Sciatic nerve (tissue), 2 donors: ENCODE measurements around the gene CRIP2. TPM values are rescaled to one million over a fixed set of nuclear protein-coding genes. Genes with fewer than 3 reads are reported as not detected.

Experiments used
- ATAC-seq: fragments of 200-7000 bp; cut with Tn5 transposase; one replicate; pipeline ENCODE4 v1.9.1; 2020; ENCODE audit warnings: mild to moderate bottlenecking, moderate library complexity
- DNase-seq: peaks from one replicate; pipeline ENCODE4 v3.0.0-alpha.2; 2020; ENCODE audit warnings: low spot score
- intact Hi-C: fragments of 100-400 bp; cut with DNase I; formaldehyde crosslinking; loops from one replicate; pipeline ENCODE4 v1.14.2; 2022
- total RNA-seq: library from RNA; stranded (reverse); fragmentation: NEBNext Ultra II Directional; extraction: Animal tissue kit (Norgen Biotek cat#: 25700); gene quantifications from one replicate; pipeline ENCODE4 v1.2.1, GENCODE V29; 2021
- donor health status: DM: no; HTN: no; CAD: no.
- donor health status: DM: no; HTN: no; CAD: no.

The CRIP2 gene
- total RNA-seq, 1 donor from 2014 or later: 172 TPM

- ATAC-seq: no peak
- no peak for DNase-seq
- intact Hi-C loops: no loop called here
Measured at GRCh38 chr14:105442125-105442524, 32.5 kb upstream of the CRIP2 start.

GRCh38 chr14:105442834-105443233 lies 31.8 kb upstream of the CRIP2 start:
- ATAC-seq (no peak), DNase-seq (no peak)
- intact Hi-C loops: no loop called here

- intact Hi-C loops: no loop called here
- ATAC-seq (no peak), DNase-seq (no peak)
Measured at GRCh38 chr14:105444859-105445258, 29.8 kb upstream of the CRIP2 start.

DNA sequence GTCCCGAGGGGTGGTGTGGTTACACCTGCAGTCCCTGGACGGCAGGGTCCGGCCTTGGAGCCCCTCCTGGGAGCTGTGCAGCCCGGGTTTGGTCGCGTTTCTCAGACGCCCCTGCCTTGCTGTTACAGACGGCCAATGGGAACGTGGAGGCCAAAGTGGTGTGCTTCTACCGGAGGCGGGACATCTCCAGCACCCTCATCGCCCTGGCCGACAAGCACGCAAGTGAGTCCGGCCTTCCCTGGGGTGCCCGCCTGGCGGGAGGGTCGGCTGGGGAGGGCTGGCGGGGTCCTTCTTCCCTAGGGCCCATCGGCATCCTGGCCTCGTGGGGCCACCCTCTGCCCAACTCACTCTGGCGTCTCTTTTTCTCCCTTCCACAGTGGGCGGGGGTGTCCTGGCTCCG lies 29.3 kb upstream of the CRIP2 start:
- ATAC-seq (no peak), DNase-seq (no peak)
- intact Hi-C loops: no loop called here

DNA sequence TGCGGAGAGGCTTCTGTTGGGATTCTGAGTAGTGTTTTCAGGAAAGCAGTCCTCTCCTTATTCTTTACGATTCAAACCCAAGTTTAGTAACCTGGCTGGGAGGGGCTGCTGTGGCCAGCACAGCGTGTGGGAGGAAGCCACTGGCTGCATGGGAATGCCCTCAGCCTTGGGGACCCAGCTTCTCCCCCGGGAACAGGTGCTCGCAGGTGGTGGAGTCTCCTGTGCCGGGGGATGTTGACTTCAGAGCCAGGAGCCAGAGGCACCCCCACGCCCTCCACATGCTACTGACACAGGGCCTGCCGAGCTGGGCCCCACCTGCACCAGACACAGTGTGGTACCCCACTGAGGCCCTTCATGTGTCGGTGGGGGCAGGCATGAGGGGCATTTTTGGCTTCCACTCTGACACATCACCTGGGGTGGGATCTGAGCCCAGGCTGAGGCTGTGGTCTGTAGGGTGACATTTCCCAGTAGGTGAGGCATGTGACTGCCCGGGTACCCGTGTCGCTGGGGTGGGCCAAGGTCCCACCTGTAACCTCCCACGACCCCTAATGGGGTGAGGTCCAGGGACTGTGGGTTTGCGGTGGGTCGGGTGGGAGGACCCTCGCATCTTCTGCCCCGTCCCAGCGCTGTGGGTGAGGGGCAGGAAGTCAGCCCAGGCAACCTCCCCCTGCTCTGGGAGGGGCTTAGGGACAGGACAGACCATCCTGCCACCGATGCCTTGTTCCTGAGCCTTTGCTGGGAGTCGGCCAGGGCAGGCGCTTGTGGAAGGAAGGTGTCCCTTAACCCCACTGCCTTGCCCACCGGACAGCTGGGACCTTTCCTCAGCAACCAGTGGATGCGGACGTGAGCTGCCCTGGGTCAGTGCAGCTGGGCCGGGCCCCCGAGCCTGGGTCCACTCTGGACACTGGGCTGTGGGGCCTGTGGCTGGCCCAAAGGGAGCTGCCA lies 28.4 kb upstream of the CRIP2 start:
- intact Hi-C loops: no loop called here
- no peak for ATAC-seq
- DNase-seq: no peak

DNA sequence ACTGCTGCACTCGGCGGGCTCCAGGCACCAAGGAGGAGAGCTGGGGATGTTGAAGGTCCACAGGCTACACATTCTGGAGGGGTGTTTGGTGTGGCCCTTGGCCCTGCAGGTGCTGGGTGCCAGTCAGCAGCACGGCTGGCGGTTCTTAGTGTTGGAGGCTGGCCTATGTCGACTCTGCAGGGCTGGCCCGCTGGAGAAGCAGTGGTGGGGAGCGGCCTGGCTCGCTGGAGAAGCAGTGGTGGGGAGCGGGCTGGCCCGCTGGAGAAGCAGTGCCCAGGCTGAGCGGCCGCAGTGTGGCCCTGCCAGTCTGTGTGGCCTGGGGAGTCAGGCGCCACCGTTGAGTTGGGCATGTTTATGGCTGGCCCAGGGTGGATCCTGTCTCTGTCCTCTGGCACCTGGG lies 27.6 kb upstream of the CRIP2 start:
- no peak for DNase-seq
- ATAC-seq: no peak
- intact Hi-C loops: no loop called here

DNA sequence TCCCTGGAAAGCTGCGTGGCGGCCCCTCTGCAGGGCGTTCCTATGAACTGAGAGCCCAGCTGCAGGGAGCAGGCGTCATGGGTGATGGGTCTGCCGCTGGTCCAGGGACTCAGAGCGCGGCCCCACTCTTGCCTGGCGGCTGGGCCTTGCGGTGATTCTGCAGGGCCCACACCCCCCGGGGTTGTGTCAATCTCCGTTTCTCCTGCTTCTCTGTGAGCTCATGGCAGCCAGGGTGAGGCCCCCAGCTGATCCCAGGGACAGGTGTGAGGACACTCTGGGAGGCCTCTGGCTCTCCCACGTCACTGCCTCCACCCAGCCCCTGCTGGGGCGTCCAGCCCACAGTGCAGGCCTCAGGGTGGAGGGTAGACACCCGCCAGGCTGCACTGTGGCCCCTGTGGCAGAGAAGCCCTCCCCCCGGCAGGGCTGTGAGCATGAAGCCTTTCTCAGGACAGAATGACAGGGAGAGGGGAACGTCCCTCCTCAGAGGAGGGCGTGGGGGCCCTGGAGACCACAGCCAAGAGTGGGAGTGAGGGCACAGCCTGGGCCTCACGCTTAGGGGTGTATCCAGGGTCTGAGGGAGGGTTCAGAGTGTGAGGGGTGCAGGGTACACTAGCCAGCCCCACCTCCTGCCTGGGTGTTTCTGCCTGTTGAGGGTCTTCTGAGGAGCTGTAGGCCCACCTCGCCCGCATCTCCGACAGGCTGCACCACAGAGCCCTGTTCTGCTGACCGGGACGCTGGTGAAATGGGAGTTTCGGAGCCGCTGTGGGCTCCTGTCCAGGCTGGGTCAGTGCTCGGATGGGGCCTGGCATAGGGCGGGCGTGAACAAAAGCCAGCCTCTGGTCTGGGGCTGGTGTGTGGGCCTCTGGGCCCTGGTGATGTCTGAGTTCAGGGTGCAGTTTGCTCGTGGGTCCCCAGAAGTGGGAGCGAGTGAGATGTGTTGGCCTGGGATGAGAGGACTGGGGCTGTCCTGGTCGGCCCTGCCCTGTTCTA lies 26.7 kb upstream of the CRIP2 start:
- ATAC-seq: peak; percentile 5
- intact Hi-C loops: no loop called here
- no peak for DNase-seq

GRCh38 chr14:105448706-105449111 lies 25.9 kb upstream of the CRIP2 start:
- DNase-seq: peak; percentile 85

GRCh38 chr14:105449276-105450122 lies 25.1 kb upstream of the CRIP2 start:
- ATAC-seq (no peak), DNase-seq (no peak)
- intact Hi-C loops: no loop called here

More at GRCh38 chr14:105448706-105449111, 25.9 kb upstream of the CRIP2 start:
- peak; percentile 88 for ATAC-seq
- intact Hi-C loops: no loop called here

GRCh38 chr14:105450123-105450505 lies 24.5 kb upstream of the CRIP2 start:
- ATAC-seq (no peak), DNase-seq (no peak)
- intact Hi-C loops: no loop called here

GRCh38 chr14:105450864-105451720 lies 23.5 kb upstream of the CRIP2 start:
- no peak for DNase-seq
- ATAC-seq: no peak
- intact Hi-C loops: no loop called here

DNA sequence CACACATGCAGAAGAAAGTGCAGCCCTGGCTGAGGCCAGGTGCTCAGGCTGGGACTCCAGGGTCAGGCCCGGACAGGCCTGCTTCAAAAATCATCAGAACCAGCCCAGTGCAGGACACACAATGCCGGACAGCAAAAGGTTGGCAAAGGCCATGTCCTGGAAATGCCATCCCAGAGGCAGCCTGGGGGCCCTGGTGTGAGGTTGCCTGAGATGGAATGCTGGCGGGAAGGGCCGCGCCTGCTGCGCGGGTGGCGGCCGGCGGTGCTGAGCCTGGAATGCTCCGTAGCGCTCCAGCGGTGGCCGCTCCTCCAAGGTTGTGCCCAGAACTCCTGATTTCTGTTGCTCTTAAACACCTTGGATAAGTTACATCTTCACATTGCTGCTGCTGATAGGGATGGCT lies 21.7 kb upstream of the CRIP2 start:
- ATAC-seq (no peak), DNase-seq (no peak)
- intact Hi-C loops: no loop called here

DNA sequence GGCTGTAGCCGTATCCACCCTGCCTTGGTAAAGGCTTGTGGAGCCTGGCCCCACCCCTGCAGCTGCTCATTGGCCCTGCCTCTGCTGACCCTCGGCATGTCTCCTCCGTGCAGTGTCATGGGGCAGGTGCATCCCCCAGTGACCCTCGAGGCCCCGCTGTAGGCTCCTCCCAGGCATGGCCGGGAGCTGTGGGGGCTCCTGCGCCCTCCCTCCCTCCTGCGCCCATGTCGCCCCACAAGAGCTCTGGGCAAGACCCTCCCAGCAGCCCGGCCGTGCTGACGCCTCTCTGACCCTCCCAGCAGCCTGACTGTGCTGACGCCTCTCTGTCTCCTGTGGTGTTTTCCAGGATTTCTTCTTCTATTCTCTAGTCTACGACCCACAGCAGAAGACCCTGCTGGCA lies 20.8 kb upstream of the CRIP2 start:
- ATAC-seq (no peak), DNase-seq (no peak)
- intact Hi-C loops: no loop called here

- no peak for DNase-seq
Measured at GRCh38 chr14:105455086-105455640, 19.5 kb upstream of the CRIP2 start.

DNA sequence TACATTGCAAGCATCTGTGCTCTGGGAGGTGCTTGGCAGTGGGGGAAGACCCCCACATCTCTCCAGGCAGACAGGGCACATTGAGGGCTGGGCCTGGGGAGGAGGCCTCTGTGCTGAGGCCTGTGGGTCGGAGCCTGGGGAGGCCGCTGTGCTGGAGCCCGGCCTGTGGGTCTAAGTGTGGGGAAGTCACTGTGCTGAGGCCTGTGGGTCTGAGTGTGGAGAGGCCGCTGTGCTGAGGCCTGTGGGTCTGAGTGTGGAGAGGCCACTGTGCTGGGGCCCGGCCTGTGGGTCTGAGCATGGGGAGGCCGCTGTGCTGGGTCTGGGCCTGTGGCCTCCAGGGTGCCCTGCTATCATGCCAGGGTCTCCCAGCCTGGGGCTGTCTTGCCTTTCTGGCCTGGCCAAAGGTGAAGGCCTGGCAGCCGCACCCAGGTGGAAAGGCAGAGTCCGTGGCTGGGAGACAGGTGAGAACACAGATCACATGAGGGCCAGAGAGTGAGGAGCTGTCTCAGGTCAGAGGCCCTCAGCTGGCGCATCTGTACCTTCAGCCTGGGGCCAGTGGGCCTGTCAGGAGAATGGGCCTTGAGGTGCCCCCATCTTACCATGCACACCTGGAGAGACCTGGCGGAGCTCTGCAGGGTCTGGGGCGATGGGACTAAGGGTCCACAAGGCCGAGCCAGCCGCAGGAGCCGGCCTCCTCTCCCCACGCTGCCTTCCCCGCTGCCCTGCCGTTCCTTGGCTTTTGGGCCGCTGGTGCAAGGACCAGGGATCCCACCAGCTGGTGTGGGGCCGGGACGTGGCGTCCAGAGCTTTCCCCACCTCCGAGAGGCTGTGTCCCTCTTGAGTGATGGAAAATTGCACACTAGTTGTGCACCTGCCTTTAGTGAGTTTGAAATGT lies 18.6 kb upstream of the CRIP2 start:
- DNase-seq (no peak), ATAC-seq (peak; percentile 9)

More at GRCh38 chr14:105455086-105455640, 19.5 kb upstream of the CRIP2 start:
- ATAC-seq: no peak
- intact Hi-C loops: no loop called here

DNA sequence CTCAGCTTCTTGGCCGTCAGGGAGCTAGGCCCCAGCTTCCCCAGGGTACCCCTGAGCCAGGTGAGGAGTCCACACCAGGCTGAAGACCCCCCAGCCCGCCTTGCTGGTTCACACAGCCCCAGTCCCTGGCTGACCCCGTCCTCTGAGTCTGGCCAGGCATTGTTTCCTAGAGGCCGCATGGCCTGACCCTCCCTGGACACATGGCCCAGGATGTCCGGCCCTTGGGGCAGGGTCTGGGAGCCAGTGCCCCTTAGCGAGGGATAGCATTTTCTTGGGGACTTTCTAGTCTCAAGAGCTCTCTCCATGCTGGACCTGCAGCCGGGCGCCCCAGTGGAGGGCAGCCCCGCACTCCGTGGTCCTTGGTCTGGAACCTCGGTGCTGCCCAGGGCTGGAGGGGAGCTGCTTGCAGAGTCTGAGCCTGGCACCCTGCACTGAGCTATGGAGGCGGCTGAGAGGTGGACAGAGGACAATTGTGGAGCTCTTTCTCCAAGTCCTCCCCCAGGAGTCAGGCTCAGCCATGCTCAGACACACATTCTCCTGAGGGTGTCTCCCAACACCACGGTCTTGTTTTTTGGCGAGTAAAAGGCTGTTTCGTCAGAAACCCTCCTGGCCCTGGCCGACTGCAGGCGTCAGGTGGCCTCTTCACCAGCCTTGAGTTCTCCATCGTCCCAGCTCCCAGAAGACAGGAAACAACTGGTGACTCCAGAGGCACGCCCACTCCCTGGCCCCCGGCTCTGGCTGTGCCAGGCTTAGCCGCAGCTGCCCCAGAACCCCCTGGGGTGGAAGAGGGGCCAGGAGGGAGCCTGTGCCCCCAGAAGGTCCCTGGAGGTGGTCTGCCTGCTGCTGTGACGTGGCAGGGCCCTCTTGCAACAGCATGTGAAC lies 17.6 kb upstream of the CRIP2 start:
- DNase-seq: no peak
- ATAC-seq: peak; percentile 29
- intact Hi-C loops: no loop called here

More for the DNA sequence above, 18.6 kb upstream of the CRIP2 start:
- intact Hi-C loops: no loop called here
